Activated T-cell treated with anti-CD3 and anti-CD28 coated beads for 1 hour (primary cell): ENCODE measurements around the gene PARP3.
A peak's percentile ranks its signal among the peaks of the same experiment; 100 is the strongest.

Experiments
- DNase-seq: peaks from one replicate; pipeline ENCODE4 v3.0.0-alpha.2; 2020; ENCODE audit warnings: low read depth

The PARP3 gene

DNA sequence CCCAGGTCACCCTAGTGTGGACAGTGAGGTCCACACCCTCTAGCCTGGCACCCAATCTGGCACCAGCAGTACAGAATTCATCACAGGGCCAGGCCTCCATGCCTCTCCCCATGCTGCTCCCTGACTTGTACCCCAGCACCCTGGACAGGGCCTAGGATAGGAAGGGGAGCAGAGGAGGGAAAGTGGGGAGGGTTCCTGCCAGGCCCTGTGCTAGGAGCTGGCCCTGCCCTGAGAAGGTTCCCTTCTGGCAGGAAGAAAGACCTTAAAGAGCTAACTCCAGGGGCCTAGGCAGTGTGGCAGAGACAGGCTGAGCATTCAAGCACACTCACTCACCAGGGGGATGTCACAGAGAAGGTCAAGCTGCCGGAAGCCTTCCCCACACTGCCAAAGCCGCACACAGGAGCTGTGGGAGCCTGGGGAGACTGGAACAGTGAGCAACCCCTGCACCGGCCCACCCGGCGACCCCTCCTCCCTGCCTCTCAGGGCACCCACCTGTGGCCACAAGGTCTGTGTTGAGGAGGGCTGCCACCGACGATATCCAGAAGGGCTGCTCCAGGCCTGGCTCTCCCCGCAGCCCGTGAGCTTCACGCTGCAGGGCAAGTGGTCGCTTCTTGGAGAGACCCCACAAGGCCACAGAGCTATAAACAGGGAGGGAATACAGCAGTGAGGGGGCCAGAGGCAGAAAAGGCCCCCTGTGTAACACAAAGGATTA, 7.9 kb upstream of the PARP3 start:
- DNase-seq = no peak

DNA sequence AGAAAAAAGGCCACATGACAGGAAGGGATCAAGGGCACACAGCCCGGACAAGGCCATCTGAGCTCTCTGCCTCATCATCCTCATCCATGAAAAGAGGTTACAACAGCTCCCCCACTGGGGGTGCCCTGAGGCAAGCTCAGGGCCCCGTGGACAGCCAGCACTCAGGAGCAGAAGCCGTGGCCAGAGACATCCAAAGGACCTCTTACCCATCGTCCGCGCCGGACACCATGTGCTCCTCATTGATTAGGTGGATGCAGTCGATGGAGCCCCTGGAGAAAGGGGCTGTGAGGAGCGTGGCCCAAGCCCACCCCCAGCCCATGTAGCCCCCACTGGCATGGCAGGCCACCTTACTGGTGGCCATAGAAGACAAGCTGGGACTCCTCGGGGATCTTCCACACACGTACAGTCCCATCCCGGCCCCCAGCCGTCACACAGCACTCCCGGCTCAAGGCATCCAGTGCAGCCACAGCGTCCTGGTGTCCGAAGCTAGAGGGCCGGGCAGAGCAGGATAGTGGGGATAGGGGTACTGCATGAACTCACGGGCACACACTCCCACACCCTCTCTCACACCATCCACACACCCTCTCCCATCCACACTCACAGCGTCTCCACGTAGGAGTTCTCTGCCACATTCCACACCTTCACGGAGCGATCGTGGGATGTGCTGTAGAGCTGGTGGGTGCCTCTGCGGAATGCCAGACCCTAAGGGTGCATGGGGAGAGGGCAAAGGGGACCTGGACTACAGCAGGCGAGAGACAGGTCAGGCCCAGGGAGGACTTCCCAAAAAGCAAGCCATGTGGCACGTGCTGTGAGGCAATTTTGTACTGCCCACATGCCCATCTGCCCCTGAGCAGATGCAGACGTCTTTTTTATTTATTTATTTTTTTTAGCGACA, 6.9 kb upstream of the PARP3 start:
- DNase-seq = no peak

- no peak for DNase-seq
These were observed 6.0 kb upstream of the PARP3 start for GRCh38 chr3:51935886-51936755.

- DNase-seq = no peak
These were observed 5.1 kb upstream of the PARP3 start for GRCh38 chr3:51937014-51937413.

GRCh38 chr3:51937611-51938450, 4.3 kb upstream of the PARP3 start:
- no peak for DNase-seq

DNA sequence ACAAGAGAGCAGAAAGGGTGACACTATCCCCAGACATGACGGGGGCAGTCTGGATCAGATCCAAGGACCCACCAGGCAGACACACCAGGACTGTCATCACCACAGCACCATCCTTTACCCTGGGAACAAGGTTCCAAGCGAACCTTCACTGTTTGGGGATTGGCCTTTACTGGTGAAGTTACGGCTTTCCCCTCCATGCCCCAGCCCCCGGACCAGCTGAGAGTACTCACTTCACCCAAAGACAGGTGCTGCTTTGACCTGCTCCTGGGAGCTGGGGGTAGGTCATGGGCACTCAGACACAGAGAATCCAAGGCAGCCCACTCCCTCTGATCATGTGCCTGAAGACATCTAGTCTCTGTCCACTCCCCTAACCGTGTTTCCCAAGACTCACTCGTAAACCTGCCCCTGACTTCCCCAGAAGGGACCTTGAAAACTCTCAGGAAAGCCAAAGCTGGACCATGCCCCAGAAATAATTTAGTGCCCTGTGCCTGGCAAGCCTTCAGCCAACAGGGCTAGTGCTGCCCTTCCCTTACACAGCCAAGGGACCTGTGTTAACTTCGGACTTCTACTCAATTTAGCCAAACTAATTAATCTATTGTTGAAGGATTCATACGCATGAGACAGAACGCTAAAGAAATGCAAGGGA, 3.3 kb upstream of the PARP3 start:
- no peak for DNase-seq

- no peak for DNase-seq
These were observed 1.3 kb upstream of the PARP3 start for GRCh38 chr3:51940648-51941462.

DNA sequence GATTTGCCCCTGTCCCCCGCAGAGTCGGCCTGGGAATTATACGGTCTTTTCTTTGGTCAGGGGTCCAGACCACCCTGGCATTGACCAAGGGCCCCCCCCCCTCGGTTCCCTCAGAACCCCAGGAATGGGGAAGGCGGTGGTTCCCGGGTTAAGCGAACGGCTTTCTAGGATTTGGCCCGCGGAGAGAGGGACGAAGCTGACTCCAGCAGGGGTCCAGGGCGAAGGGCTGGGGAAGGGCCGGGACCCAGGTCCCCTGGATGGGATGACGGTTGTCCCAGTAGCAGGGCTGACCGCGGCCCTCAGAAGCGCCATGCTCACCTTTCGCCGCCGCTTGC, 733 bp upstream of the PARP3 start:
- no peak for DNase-seq

- DNase-seq = peak; percentile 42
These were observed 664 bp downstream of the PARP3 start for GRCh38 chr3:51942603-51943450.

DNA sequence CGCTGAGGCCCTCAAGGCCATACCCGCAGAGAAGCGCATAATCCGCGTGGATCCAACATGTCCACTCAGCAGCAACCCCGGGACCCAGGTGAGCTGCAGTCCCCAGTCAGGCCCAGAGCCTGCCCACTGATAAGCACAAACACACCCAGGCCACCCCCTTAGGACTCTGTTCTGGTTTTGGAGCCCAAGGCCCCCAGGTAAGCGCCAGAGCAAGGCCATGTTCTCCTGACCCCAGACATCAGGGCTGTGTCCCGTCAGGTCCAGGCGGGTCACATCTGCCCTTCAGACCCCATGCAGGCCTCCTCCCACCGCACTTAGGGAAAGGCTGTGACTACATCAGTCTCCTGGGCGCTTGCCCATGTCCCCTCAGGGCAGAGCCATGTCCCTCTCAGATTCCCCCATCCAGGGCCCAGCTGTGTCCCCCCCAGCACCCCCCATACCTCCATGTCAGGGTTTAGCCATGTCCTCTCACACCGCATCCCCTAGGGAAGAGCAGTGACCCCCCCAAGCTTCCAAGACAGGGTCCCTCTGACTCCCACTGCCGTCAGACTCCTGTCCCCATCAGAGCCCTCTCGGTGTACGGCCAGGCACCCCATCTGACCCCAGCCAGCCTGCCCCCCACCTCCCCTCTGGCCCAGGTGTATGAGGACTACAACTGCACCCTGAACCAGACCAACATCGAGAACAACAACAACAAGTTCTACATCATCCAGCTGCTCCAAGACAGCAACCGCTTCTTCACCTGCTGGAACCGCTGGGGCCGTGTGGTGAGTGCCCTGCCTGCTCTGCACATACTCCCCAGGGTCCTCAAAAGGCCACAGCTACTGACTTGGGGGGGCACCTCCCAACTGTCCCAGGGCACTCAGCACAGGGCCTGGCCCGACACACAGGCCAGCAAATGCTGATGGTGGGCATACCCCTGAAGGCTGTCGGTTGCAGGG, 1.6 kb downstream of the PARP3 start:
- DNase-seq = no peak

- no peak for DNase-seq
These were observed 2.4 kb downstream of the PARP3 start for GRCh38 chr3:51944451-51945021.

- no peak for DNase-seq
These were observed 3.1 kb downstream of the PARP3 start for GRCh38 chr3:51945031-51945840.

GRCh38 chr3:51945926-51946705, 4.0 kb downstream of the PARP3 start:
- DNase-seq = no peak

DNA sequence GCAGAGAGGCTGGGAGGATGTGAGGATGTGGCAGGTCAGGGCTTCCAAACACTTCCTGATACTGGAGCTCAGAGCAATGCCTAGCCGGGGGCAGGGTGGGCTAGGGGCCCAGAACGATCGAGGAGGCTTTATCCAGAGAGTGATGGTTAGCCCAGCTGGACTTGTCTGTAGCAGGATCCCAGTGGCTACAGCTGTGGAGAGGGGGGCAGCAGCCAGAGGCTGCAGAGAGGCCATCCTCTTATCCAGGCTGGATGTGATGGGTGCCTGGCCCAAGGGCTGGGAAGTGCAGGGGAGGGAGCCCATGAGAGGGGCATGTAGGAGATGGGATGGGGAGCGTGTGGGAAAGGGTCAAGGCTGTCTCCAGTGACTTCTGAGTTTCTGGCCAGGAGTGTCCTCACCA, 4.6 kb downstream of the PARP3 start:
- no peak for DNase-seq

GRCh38 chr3:51947215-51947900, 5.2 kb downstream of the PARP3 start:
- no peak for DNase-seq
